NCI-H460 (cell line): ENCODE data around the gene F5. TPM values are rescaled to one million over a fixed set of nuclear protein-coding genes. Genes with fewer than 3 reads are reported as not detected.

Experiments
- DNase-seq: peaks from one replicate; pipeline ENCODE4 v3.0.0-alpha.2; 2016; ENCODE audit warnings: low read depth; ENCODE audit errors: extremely low read depth
- polyA plus RNA-seq: library from polyadenylated mRNA; depleted of rRNA; stranded (reverse); fragments of >200 nt; gene quantifications from 2 replicates; pipeline ENCODE4 v1.2.3, GENCODE V29; 2014; cell fraction: nucleus; rRNA removed
- total RNA-seq: library from RNA; depleted of rRNA; stranded (reverse); fragments of >200 nt; shearing (Covaris generic); gene quantifications from 2 replicates; pipeline ENCODE4 v1.2.3, GENCODE V29; 2014; rRNA removed

F5 gene
- not detected in 2 replicates for total RNA-seq
- not detected in 2 replicates for polyA plus RNA-seq

DNA sequence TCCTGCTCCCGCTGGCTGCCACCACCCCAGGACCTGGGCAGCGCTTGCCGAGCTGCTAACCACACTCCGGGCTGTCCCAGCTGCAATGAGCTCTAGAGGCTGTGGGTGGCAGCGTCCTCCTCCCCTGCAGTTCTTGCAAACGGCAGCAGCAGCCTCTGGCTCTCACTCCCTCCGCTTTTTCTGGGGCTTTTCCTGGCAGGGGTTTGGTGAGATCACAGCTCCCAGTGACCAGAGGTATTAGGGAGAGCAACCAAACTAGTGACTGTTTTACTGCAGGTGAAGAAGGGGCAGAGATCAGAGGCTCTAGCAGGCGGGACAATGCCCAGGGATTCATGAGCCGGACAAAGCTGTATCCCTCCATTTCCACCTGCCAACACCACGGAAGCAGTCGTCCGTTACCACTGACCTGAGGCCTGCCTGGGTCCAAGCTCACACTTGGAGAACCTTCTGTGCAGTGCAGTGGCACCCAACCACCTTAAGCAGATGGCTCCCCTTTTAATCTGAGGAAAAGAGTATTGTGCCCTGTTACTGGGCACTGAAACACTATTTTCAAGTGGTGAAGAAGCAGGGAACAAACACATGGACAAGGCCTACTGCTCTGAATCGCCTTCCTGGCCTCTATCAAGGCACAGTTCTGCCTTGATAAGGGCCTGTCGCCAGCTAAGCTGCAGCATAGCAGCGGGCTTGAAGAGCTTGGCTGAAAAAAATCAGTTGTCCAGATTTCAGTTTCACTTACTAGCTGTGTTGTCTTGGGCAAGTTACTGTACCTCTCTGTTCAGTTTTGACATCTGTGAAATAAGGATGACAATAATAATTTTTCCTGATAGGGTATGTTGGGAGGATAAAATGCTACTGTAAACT lies at the start of gene F5:
TSS of gene F5 (minus strand) at position 87 of the 861 bp plus-strand sequence. CDS start 95 bp downstream, outside the sequence.
- peak; percentile 54 for DNase-seq

DNA sequence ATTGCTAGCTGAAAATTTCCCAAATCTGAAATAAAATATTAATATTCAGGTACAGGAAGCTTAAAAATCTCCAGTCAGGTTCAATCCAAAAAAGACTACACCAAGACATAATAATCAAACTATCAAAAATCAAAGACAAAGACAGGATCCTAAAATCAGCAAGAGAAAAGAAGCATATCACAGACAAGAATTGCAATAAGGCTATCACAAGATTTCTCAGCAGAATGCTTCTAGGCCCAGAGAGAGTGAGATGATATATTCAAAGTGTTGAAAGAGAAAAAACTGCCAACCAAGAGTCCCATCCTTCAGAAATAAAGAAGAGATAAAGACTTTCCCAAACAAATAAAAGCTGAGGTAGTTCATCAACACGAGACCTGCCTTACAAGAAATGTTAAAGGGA lies 48.6 kb upstream of the F5 start:
- DNase-seq: no peak

DNA sequence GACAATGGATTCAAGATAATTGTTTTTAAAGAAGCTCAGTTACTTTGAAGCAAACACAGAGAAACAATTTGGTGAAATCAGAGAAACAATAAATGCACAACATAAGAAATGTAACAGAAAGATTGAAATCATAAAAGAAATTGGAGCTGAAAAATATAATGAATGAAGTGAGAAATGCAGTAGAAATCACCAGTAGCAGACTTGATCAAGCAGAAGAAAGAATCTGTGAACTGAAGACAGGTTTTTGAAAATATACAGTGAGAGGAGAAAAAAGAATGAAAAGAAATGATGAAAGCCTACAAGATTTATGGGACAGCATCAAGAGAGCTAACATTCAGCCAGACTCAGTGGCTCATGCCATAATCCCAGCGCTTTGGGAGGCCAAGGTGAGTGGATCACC lies 47.9 kb upstream of the F5 start:
- DNase-seq: no peak

DNA sequence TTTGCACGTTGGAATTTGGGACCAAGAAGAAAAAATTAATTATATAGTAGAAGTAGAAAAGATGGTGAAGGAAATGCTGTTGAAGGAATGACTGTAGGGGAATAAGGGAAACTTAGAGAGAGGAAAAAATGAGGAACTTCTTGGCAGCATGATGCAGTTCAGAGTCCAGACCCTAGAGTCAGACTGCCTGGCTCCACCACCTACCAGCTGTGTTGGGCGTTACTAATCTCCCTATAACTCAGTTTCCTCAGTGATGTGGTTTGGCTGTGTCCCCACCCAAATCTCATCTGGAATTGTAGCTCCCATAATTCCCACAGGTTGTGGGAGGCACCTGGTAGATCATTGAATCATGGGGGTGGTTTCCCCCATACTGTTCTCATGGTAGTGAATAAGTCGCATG lies 45.0 kb upstream of the F5 start:
- DNase-seq: no peak

DNA sequence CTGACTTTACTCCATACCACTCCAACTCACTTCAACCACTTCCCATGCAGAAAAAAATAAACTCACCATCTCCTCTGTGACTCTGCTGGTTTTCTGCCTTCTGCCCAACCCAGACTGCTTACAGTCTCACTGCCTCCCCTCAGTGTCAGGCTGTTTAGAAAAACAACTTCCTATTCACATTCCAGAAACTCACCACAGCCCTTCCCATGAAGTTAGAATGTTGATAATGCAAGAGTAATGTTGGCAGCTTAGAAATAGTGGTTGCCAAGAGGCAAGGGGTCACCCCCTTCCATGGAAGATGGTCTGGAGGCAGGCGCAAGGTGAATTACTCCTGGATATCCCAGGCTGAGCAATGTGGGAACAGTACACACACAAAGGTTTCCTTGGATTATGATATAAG lies 43.7 kb upstream of the F5 start, which contains the start of gene SELP:
TSS of gene SELP (minus strand) at position 119 of the 400 bp plus-strand sequence. CDS start at position 69, 50 bp downstream.
- DNase-seq: no peak

DNA sequence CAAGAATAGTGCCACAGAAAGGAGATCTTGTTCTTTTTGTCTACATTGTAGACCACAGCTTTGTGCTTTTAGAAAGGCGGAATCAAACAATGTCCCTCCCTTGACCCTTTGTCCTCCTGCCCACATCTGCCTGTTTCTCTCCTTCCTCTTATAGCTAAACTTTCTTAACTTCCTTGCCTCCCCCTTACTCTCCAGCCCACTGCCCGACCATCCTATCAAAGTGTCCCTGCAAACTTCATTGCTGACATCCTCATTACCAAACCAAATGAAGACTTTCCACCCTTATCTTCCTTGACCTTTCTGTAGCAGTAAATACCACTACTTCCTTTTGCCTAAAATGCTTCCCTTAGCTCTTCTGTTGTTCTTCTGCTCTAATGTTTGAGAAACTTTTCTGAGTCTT lies 38.6 kb upstream of the F5 start:
- no peak for DNase-seq

DNA sequence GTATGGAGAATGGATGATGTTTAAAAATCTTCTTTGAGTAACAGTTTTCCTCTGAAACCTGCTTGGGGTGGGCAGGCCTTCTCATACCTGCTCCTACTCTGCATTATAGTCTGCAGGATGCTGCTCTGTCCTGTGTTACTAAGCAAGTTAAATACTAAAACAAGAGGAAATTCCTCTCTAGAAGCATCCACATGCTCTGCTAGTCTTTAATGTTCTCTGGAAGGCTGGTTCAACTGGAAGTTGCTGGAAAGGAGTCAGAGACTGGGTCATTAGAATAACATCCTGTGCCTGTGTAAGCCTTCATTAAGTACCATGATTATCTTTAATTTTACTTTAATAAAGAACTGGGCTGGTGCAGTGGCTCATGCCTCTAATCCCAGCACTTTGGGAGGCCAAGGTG lies 37.8 kb upstream of the F5 start:
- no peak for DNase-seq

DNA sequence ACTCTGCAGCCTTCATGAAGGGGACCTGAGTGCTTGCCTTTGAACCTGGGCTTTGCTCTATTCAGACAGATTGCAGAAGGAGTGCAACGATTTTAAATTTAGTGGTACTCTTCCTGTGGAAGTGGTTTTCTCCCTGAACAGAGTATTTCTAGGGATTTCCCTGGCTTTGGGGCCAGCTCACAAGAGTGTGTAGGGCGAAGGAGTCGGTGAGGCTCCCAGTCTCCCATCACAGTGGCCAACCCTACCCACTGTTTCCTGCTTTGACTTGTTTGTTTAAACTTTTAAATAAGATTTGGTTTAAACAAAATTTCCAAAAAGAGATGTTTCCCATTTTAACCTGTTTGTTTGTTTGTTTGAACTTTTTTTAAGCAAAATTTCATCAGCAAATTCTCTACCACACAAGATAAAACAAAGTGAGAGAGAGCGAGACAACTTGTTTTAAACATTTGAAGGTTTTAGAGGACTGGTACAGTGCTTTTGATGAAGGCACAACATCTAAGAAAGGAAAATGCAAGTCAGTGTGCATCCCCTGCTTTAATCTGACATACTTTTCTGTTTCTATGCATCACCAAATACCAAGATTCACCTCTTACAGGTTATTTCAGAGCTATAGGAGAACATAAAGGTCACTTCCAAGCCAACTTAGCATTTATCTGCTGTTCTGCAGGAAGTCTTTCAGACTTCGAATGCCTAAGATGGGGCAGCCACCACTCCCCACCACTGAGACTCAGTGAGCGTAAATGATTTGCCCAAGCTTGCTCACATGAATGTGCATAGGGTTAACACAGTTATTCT lies 37.0 kb upstream of the F5 start:
- DNase-seq: no peak

DNA sequence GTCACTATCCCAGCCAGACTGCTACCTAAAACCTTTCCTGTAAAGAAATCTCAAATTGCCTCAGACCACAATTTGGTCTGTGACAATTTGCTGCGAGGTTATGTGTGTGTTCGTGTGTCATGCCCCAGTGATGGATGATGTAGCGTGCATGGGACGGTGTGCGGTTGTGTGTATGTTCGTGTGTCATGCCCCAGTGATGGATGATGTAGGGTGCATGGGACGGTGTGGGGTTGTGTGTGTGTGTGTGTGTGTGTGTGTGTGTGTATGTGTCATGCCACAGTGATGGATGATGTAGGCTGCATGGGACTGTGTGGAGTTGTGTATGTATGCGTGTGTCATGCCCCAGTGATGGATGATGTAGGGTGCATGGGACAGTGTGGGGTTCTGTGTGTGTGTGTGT lies 34.3 kb upstream of the F5 start:
- DNase-seq: no peak

DNA sequence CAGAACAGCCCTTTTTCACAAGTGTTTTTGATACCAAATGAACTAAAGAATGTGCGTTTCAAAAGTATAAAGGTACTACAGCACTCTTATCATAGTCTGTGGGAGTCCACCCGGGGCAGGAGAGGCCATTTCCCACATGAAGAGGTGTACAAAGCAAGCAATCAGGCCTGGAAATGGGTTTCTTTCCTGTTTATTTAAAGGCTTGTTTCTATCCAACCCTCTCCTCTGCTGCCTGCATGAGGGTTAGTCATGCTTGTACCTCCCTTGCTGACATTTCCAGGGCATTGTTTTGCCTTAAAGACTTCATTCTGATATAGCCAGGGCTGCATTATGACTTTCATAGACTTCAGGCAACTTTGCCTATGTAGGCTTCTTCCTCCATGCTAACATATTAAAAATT lies 32.1 kb upstream of the F5 start:
- DNase-seq: no peak

DNA sequence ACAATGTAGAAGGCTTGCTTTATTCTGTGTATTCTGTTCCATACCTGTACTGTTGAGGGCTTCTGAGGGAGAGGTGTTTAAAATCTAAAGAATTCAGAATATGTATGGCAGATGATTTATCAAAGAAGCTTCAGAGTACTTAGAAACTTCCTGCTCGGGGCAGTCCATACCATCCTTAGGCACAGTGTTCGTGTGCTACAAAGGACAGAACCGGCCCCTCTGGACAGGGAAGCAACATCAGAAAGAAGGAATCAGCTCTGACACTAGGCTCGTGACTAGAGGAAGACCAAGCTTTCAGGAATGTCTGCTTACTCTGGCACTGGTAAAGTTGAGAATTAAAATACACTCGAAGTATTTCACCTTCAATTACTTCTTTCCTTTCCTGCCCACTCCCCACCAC lies 29.5 kb upstream of the F5 start:
- no peak for DNase-seq

DNA sequence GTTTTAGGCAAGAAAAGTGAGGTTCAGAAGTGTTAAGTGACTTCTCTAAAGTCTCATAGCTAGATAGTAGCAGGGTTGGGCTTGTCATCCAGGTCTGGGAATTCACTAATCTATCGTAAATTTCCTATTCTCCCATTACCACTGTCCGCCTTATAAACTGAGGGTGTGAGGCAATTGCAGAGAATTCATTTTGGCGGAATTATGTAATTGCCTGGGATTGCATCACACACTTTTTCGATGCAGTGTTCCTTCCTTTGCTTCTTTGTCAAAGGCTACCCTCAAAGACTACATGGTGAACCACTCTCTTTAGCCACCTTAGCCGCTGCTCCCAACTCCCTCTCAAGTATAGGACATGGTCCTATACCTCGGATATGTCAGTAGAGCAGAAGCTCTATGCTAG lies 24.6 kb upstream of the F5 start:
- no peak for DNase-seq

DNA sequence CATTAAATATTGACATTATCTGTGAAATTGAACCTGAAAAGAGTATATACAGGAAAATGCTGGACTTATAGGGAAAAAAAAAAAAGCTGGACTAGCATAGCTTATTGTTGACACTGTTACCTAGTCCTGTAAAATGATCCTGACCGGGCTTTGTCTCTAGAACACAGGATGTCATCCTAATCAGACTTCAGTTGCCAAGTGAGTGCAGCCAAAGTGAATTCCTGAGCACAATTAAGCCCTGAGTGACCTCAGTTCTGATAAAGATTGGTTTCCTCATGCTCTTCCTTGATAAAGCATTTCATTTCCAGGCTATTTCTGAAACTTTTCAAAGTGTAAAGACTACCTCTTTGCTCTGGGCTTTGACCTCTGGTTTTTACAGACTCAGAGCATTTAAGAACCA lies 23.8 kb upstream of the F5 start:
- no peak for DNase-seq

DNA sequence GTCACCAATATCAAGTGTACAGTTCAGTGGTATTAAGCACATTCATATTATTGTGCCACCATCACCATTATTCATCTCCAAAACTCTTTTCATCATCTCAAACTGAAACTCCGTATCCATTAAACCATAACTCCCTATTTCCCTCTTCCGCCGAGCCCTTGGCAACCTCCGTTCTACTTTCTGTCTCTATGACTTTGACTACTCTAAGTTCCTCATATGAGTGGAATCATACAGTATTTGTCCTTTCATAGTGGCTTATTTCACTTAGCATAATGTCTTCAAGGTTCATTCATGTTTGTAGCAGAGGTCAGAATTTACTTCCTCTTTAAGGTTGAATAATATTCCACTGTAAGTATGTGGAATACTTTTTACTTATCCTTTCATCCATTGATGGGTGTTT lies 21.9 kb upstream of the F5 start:
- no peak for DNase-seq

DNA sequence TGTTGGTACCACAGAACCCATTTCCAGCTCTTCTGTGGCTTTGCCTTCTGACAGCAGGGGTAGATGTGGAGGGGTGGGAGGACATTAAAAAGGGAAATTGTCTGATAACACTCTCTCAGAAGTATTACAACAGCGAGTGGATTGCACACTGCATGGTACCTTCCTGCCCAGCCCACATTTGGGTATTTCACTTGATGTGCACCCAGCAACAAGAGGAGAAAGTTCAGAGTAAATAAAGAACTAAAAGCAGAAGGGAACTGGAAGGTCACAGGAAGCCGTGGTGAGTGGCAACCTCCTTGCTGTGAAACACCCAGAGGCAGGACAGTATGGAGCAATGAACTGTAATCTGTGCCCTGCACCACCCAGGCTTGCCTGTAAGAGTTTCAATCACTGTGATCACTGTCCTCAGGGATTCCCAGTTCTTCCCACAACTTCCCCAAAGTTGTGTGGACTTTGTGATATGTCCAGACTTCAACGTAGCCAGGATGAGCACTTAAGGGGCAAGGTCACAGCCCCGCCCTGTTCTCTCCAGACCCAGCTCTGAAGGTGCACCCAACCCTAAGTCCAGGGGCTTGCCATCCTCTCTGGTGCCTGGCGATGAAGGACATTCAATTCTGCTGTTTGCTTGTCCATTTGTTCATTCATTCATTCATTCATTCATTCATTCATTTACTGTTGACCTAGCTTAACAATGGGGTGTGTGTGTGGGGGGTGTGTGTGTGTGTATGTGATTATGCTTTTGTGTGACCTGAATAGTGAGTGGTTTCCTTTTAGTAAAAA lies 18.7 kb upstream of the F5 start:
- no peak for DNase-seq

DNA sequence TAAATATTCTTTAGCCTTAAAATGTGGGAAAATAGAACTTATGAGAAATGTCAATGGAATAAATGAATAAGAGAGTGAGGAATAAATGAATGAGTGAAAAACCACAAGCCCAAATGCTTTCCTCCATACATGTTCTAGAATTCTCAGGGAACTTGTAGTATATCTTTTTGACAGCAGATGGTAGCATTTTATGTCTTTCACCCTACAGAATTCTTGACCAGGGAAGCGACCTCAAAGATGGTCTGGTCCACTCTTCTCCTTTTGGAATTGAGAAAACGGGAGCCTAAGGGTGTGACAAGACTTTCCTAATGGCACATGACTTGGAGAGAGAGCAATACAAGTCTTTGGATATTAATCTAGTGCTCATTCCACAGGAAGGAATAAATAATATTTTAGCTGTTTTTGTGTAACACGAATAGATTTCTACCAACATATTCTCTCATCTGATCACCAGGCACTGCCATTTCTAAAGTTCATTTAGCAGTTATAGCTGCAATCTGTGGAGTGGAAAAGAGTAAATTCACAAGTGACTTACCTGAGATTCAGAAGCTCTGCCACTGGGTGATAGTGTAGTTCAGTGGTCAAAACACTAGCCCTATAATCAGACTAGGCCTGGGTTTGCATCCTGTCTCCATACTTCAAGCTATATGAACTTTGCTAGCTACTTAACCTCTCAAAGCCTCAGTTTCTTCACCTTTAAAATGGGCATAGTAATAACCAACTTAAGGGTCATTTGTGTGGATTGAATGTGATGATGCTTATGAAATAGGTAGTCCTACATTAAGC lies 15.0 kb upstream of the F5 start:
- peak; percentile 29 for DNase-seq

DNA sequence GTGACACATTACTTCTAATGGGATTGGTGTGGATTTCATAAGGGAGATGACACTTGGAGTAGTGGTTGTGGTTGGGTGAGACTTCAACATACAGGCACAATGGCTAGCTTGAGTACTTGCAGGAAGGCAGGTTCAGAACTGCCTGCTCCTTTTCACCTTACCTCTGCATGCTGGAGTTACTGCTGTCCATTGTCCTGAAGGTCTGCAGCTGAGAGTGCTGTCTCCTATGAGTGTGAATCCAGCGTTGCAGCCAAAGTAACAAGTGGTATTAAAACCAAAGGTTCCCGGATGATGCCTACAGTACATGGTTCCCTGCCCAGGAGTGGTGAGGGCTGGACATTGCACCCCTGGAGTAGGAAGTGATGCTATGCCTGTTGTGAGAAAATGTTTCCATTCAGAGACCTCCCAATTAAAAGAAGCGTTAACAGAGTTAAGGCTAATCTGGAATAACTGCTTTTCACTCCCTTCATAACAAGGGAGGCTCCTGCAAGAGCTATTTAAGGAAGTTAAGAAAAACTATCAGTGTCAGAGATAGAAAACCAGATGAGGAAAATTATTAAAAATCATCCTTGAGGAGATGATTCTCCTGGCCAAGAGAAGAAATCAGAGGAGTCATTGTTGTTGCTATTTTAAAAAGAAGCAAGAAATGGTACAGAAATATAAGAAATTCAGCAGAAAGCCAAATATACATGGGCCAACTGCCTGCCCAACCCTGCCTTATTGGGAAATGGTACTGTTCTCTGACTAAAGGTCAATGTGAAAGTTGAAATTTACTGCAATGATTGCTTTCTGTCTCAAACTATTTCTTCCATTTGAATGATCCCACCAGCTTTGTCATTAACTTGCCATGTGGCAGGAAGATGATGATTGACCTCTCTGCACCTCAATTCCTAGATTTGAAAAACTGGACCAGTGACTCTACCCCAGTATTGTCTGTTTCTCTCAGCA lies 9.8 kb upstream of the F5 start:
- DNase-seq: no peak

DNA sequence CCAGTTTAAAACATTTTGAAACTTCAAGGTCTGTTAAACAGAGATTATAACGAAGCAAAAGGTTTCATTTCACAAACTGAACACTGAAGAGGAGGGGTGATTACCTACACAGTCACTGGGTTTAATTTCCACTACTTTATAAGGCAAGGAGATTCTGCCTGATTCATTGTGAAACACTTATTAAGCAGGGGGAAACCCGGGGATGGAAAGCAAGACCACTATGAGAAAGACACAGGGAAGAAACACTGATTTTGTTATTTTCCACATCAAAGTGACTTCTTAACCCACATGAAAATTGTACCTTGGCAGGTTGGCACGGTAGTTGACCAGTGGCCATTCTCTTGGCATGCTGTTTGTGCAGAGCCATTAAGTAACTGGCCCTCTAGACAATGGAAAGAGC lies 8.1 kb upstream of the F5 start:
- DNase-seq: no peak

DNA sequence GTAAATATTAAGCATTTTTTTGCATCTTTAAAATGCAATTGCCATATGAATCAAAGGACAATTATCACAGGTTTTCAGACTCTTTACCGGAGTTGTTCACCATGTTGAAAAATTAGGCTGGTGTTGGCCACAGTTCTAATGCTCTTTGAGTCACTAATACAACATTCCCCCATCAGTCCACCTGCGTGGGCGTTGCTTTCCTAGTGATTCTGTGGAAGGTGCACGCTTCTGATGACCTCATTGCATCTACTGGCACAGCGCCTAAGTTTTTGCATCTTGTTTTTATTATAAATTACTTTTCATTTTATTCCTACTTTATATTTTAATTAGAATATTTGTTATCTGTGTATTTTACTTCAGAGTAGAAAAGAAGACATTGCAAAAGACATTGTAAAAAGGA lies 4.7 kb upstream of the F5 start:
- no peak for DNase-seq
